ENCODE data around the gene ACSM6. TPM values are rescaled to one million over a fixed set of nuclear protein-coding genes. Genes with fewer than 3 reads are reported as not detected.

Gene ACSM6
- total RNA-seq, 1 experiment from 2014 or later: not detected

DNA sequence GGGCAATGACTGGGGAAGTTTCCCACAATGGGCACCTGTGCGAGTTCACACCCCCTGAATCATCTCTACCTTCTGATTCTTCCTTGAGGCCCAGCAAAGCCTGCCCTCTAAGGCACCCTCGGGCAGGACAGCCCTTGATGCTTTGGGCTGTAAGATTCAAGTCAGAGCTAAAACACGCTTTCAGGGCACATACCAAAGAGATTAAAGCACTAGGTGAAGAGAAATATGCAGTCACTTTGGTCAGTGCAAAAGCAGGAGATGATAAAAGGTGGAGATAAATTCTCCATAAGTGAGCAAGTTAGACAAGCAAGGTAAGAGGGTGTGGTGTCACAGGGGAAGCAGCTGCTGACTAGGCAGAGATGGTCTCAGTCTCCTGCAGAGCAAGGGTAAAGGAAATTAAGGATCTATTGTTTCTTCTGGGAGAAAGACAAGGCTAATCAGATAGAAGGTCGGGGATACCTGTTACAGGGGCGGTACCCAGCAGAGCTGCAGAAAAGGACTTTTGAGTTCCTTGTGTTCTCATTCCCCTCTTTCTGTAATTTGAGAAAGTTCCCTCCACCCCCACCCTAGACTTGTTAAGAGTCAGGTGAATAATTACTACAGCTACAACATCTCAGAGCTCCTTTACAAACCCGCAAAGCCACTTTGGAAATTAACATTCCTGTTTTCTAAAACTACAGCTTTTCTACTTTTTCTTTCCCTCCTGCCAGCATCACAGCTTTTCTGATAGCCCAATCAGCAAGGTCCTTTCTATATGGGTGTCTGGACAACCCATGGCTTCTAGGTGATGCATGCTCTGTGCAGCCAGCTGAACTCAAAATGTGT is 70.4 kb downstream of the ACSM6 start:
- Histone ChIP-seq H2AK5ac (ENCODE audit: insufficient read length, low read length) (no peak overlapping the region), H4K91ac (ENCODE audit: insufficient read length, low read depth, low read length) (no peak overlapping the region), H3K79me1 (ENCODE audit: insufficient read depth, low read depth, low read length, poor library complexity, severe bottlenecking) (peaks cover 4% of the 10 kb centered on the region), H3T11ph (ENCODE audit: low read length) (no peak overlapping the region), H2AFZ (ENCODE audit: low read length) (no peak overlapping the region), H2BK15ac (ENCODE audit: low read depth, low read length) (no peak overlapping the region), H3K4me2 (ENCODE audit: insufficient read depth, insufficient read length, low read length) (peak overlapping the region; percentile 9), H4K20me1 (ENCODE audit: control insufficient read depth, insufficient read depth, insufficient read length) (no peaks in the 10 kb centered on the region), H3K9me3 (ENCODE audit: control insufficient read depth, low read depth, low read length) (no peaks in the 10 kb centered on the region), H2BK20ac (ENCODE audit: low read depth, low read length, poor library complexity, severe bottlenecking) (no peak overlapping the region), H4K5ac (ENCODE audit: insufficient read length, low read depth, low read length) (no peak overlapping the region), H3K9ac (ENCODE audit: extremely low read depth, insufficient read length, low read length) (no peak overlapping the region), H4K8ac (replicated peaks; ENCODE audit: insufficient read length, low read depth, low read length) (no peak overlapping the region), H3K27ac (ENCODE audit: insufficient read length, low read depth, low read length) (peak overlapping the region; percentile 73), H3K56ac (ENCODE audit: insufficient read length, low read depth, low read length) (no peak overlapping the region), H3K18ac (ENCODE audit: insufficient read length, low read depth, low read length) (peak overlapping the region; percentile 47), H3K4ac (ENCODE audit: low read depth, low read length) (no peak overlapping the region), H3K27me3 (ENCODE audit: insufficient read depth, low read length) (no peaks in the 10 kb centered on the region), H3K4me1 (ENCODE audit: insufficient read depth, low read length) (peaks cover 13% of the 10 kb centered on the region), H3K14ac (ENCODE audit: insufficient read depth, low read length) (no peak overlapping the region; the same call in none of the 2 replicates), H2BK120ac (ENCODE audit: low read depth, low read length, poor library complexity, severe bottlenecking) (no peak overlapping the region), H2BK12ac (ENCODE audit: insufficient read length, low read depth, low read length) (no peak overlapping the region), H2BK5ac (ENCODE audit: insufficient read length, low read length) (no peak overlapping the region), H3K79me2 (ENCODE audit: insufficient read depth, low read length) (no peaks in the 10 kb centered on the region), H3K23me2 (ENCODE audit: insufficient read length, low read depth, low read length, poor library complexity, severe bottlenecking) (no peaks in the 10 kb centered on the region), H3K23ac (ENCODE audit: insufficient read length, low read depth, low read length) (no peak overlapping the region)
- no peaks in the 10 kb centered on the region for H3K27me3 Mint-ChIP-seq (ENCODE audit: low read depth)
- H3K36me3 Mint-ChIP-seq (ENCODE audit: insufficient read depth in 1 of 3, low read depth in 3 of 3): peaks cover 7 to 62% (median 48%) of the 10 kb centered on the region in 3 experiments; a peak in 6 of 7 replicates
- peak overlapping the region; percentile 93 to 100 (median 96) for H3K27ac Mint-ChIP-seq
- DNase-seq: peak; percentile 73
- TF ChIP-seq, protein P1, sequence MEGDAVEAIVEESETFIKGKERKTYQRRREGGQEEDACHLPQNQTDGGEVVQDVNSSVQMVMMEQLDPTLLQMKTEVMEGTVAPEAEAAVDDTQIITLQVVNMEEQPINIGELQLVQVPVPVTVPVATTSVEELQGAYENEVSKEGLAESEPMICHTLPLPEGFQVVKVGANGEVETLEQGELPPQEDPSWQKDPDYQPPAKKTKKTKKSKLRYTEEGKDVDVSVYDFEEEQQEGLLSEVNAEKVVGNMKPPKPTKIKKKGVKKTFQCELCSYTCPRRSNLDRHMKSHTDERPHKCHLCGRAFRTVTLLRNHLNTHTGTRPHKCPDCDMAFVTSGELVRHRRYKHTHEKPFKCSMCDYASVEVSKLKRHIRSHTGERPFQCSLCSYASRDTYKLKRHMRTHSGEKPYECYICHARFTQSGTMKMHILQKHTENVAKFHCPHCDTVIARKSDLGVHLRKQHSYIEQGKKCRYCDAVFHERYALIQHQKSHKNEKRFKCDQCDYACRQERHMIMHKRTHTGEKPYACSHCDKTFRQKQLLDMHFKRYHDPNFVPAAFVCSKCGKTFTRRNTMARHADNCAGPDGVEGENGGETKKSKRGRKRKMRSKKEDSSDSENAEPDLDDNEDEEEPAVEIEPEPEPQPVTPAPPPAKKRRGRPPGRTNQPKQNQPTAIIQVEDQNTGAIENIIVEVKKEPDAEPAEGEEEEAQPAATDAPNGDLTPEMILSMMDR (conservative IDR thresholded peaks at IDR 0.05): no peak
- no peaks in the 10 kb centered on the region for H3K9me3 Mint-ChIP-seq
- no peak overlapping the region; a peak in 2 of 5 replicates for H3K4me3 Mint-ChIP-seq
- H3K4me1 Mint-ChIP-seq: peaks cover 46 to 59% of the 10 kb centered on the region in 2 experiments
- no CpG with 5 or more reads among the region's 6 CpGs for WGBS (ENCODE audit: extremely low coverage, insufficient read length, low lambda C conversion rate)
